WERI-Rb-1 (cell line): ENCODE measurements around the gene ITPR1.

Experiments used
- DNase-seq: peaks from one replicate; pipeline ENCODE4 v3.0.0-alpha.2; 2020
- H3K27ac ChIP-seq: fragments of 250-450 bp; sonication (Bioruptor Pico); 2 replicates; pipeline ENCODE4 v1.5.1; 2020; ENCODE audit warnings: mild to moderate bottlenecking, moderate library complexity
- H3K27me3 ChIP-seq: fragments of 250-450 bp; sonication (Bioruptor Pico); 2 replicates; pipeline ENCODE4 v1.5.1; 2021; ENCODE audit warnings: mild to moderate bottlenecking, low read depth, moderate library complexity; ENCODE audit not compliant: insufficient read depth, severe bottlenecking
- H3K36me3 ChIP-seq: fragments of 250-450 bp; sonication (Bioruptor Pico); 2 replicates; pipeline ENCODE4 v1.5.1; 2020; ENCODE audit warnings: mild to moderate bottlenecking, moderate library complexity
- H3K4me3 ChIP-seq: 2 replicates; pipeline ENCODE4 v1.5.1; 2011; ENCODE audit warnings: low read depth, mild to moderate bottlenecking, control low read depth, low read length
- H3K9me3 ChIP-seq: fragments of 250-450 bp; sonication (Bioruptor Pico); 2 replicates; pipeline ENCODE4 v1.5.1; 2021; ENCODE audit warnings: mild to moderate bottlenecking, moderate library complexity; ENCODE audit not compliant: severe bottlenecking
- CTCF ChIP-seq: IDR thresholded peaks from 2 replicates; pipeline ENCODE4 v1.5.1; 2011; ENCODE audit warnings: low read depth, mild to moderate bottlenecking, control low read depth, inconsistent platforms, low read length

ITPR1 gene

DNA sequence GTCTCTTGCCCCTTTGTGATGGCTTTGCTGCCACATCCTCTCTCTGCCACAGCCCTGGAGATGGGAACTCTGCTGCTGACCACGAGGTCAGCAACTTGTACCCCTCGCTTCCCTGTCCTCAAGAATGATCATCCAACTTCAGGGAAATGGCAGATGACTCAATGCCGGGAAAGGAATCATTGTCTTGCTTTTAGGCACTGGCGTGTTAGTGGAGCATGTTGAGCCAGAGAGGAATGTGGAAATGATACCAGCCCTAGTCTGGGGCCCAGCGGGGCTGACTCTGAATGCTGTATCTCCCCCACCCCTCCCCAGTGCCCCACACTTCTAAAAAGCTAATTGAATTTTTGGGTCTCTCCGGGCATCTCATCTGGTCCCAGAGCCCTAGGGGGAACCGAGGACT lies 301.2 kb downstream of the ITPR1 start:
- Histone ChIP-seq H3K27ac (no peak overlapping the region), H3K4me3 (no peak overlapping the region), H3K36me3 (no peaks in the 10 kb centered on the region; the same call in 1 of the 2 replicates), H3K27me3 (no peaks in the 10 kb centered on the region), H3K9me3 (peaks cover 21% of the 10 kb centered on the region)
- no peak for DNase-seq
- TF ChIP-seq CTCF = no peak

GRCh38 chr3:4794798-4795197 lies 301.6 kb downstream of the ITPR1 start:
- no peak for TF ChIP-seq CTCF
- H3K9me3 ChIP-seq = peaks cover 21% of the 10 kb centered on the region

DNA sequence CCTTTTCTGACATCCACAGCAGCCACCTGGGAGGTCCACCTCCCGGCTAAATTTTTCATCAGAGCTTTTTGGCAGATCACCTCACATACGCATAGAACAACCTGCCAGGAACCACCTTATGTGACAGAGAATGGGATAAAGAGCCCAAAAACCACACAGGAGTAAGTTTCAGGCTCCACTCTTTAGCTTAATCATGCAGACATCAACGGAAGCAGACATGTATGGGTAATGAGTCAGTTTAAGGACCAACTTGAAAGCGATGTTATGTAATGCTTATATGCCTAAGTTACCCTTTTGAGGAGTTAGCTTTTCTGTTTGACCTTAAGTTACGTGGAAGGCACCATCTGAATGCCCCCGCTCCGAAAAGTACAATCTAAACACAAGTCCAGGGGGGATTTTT lies 302.8 kb downstream of the ITPR1 start:
- TF ChIP-seq CTCF = no peak
- Histone ChIP-seq H3K27ac (no peak overlapping the region), H3K9me3 (peaks cover 21% of the 10 kb centered on the region), H3K27me3 (no peaks in the 10 kb centered on the region), H3K36me3 (no peaks in the 10 kb centered on the region; the same call in 1 of the 2 replicates), H3K4me3 (no peak overlapping the region)
- DNase-seq = no peak

More at GRCh38 chr3:4794798-4795197, 301.6 kb downstream of the ITPR1 start:
- no peaks in the 10 kb centered on the region; the same call in 1 of the 2 replicates for H3K36me3 ChIP-seq
- DNase-seq = no peak
- no peaks in the 10 kb centered on the region for H3K27me3 ChIP-seq
- H3K4me3 ChIP-seq = no peak overlapping the region
- no peak overlapping the region for H3K27ac ChIP-seq

- no peak overlapping the region for H3K4me3 ChIP-seq
- DNase-seq = no peak
- H3K9me3 ChIP-seq = peaks cover 15% of the 10 kb centered on the region
- no peak for TF ChIP-seq CTCF
- H3K27me3 ChIP-seq = no peaks in the 10 kb centered on the region
- H3K36me3 ChIP-seq = no peaks in the 10 kb centered on the region
- H3K27ac ChIP-seq = no peak overlapping the region
These were observed 304.1 kb downstream of the ITPR1 start for GRCh38 chr3:4797201-4797705.

- no peak overlapping the region for H3K27ac ChIP-seq
- no peaks in the 10 kb centered on the region for H3K27me3 ChIP-seq
- peaks cover 13% of the 10 kb centered on the region for H3K9me3 ChIP-seq
- DNase-seq = no peak
- H3K36me3 ChIP-seq = no peaks in the 10 kb centered on the region
- TF ChIP-seq CTCF = no peak
- H3K4me3 ChIP-seq = no peak overlapping the region
These were observed 306.4 kb downstream of the ITPR1 start for GRCh38 chr3:4799266-4800256.
